ENCODE results near the gene PRRG4. TPM values are rescaled to one million over a fixed set of nuclear protein-coding genes. Genes with fewer than 3 reads are reported as not detected.

PRRG4 gene
- total and polyA plus RNA-seq, 2 of the 4 experiments (the other 2 are of a cell fraction) = not detected

DNA sequence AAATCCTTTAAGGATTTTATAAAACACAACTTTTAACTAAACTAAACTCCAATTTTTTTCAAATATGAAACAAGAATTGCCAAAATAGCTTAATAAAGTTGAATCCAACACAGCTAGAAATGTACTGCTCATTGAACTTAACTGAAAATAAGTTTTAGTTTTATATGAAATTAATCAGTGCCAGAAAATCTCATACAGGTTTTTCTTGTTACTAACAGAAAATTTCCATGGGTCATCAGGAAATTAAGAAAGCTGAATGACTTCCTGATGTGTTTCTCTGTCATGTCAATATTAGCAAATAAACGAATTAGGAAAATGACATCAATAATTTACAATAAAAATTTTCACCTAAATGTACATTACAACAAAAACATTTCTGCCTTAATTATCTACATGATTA is 38.8 kb upstream of the PRRG4 start:
- H3K4me1 ChIP-seq (ENCODE audit: control insufficient read depth, insufficient read depth, low read length) = no peaks in the 10 kb centered on the region
- peaks cover 2% of the 10 kb centered on the region; the same call in 1 of the 2 replicates for H3K27me3 ChIP-seq (ENCODE audit: control insufficient read depth, insufficient read depth, low read length)
- no peak overlapping the region for H3K56ac ChIP-seq (ENCODE audit: extremely low read depth, insufficient read depth, low read length)
- no peaks in the 10 kb centered on the region for H3K79me1 ChIP-seq (ENCODE audit: low read depth in 1 of 2, low read length in 2 of 2)
- H2AK9ac ChIP-seq (replicated peaks; ENCODE audit: low read depth, low read length, poor library complexity) = no peak overlapping the region
- no peak for DNase-seq
- H2BK20ac ChIP-seq (ENCODE audit: low read depth, low read length) = no peak overlapping the region
- POLR2A ChIA-PET (ENCODE audit: unreplicated experiment) = no interaction called here
- H4K8ac ChIP-seq (ENCODE audit: low read depth in 2 of 2, low read length in 2 of 2) = no peak overlapping the region
- H3K14ac ChIP-seq (replicated peaks; ENCODE audit: low read depth, low read length) = no peak overlapping the region
- no peak overlapping the region for H3K4me2 ChIP-seq (ENCODE audit: low read depth, low read length)
- no peak overlapping the region for H2BK120ac ChIP-seq (ENCODE audit: low read depth, low read length)
- dilution Hi-C loops (cut with HindIII; ENCODE audit: low sequenced_read_pairs, unreplicated experiment) (no loop called here), in situ Hi-C loops (cut with MboI; ENCODE audit: low sequenced_read_pairs) (no loop called here), intact Hi-C loops (cut with micrococcal nuclease) (loop anchor here (5.0 kb wide), 2 partner anchors 79 to 264 kb away; no protein-coding TSS in a partner anchor)
- H2AFZ ChIP-seq (replicated peaks; ENCODE audit: low read length, poor library complexity) = no peak overlapping the region
- CTCF ChIA-PET = no interaction called here
- no peak overlapping the region for H2AK5ac ChIP-seq (ENCODE audit: low read depth, low read length)
- no peak overlapping the region for H3K9ac ChIP-seq (ENCODE audit: low read depth, low read length)
- no peaks in the 10 kb centered on the region for H4K20me1 ChIP-seq (ENCODE audit: insufficient read depth, low read length)
- no peak overlapping the region for H4K5ac ChIP-seq (ENCODE audit: low read depth, low read length)
- no peak overlapping the region for H3K27ac ChIP-seq (ENCODE audit: insufficient read depth, low read length)
- BruUV-seq (replicated peaks) = no TSS peak
- no peak overlapping the region for H2BK15ac ChIP-seq (ENCODE audit: low read depth, low read length)
- no CpG with 5 or more reads among the region's 1 CpG for WGBS, 2 experiments (ENCODE audit: extremely low coverage in 2 of 2, insufficient read length in 1 of 2)
- H4K91ac ChIP-seq (ENCODE audit: insufficient read depth, low read depth, low read length) = no peak overlapping the region
- no peak overlapping the region for H3K18ac ChIP-seq (ENCODE audit: low read depth, low read length)
- TF ChIP-seq MXI1 (IDR thresholded peaks at IDR 0.05; ENCODE audit: borderline replicate concordance, low read depth, low read length) (no peak), FOS (IDR thresholded peaks at IDR 0.05; ENCODE audit: low read depth, low read length) (no peak), RCOR1 (IDR thresholded peaks at IDR 0.05; ENCODE audit: insufficient replicate concordance, low read length) (no peak), NFE2L2 (IDR thresholded peaks at IDR 0.05; ENCODE audit: low read depth, low read length) (no peak), MAFK (IDR thresholded peaks at IDR 0.05; ENCODE audit: low read depth, low read length) (no peak), POLR2A (IDR thresholded peaks at IDR 0.05; ENCODE audit: low read depth, low read length) (no peak), RFX5 (IDR thresholded peaks at IDR 0.05; ENCODE audit: low read depth, low read length) (no peak), RAD21 (IDR thresholded peaks at IDR 0.05; ENCODE audit: low read length) (no peak), CHD1 (IDR thresholded peaks at IDR 0.05; ENCODE audit: low read depth, low read length) (no peak), MAZ (IDR thresholded peaks at IDR 0.05; ENCODE audit: borderline replicate concordance, low read depth, low read length) (no peak), CEBPB (IDR thresholded peaks at IDR 0.05; ENCODE audit: low read depth, low read length) (no peak), BHLHE40 (IDR thresholded peaks at IDR 0.05; ENCODE audit: low read depth, low read length) (no peak), SMC3 (IDR thresholded peaks at IDR 0.05; ENCODE audit: low read depth, low read length) (no peak)
- TF ChIP-seq, protein P1, sequence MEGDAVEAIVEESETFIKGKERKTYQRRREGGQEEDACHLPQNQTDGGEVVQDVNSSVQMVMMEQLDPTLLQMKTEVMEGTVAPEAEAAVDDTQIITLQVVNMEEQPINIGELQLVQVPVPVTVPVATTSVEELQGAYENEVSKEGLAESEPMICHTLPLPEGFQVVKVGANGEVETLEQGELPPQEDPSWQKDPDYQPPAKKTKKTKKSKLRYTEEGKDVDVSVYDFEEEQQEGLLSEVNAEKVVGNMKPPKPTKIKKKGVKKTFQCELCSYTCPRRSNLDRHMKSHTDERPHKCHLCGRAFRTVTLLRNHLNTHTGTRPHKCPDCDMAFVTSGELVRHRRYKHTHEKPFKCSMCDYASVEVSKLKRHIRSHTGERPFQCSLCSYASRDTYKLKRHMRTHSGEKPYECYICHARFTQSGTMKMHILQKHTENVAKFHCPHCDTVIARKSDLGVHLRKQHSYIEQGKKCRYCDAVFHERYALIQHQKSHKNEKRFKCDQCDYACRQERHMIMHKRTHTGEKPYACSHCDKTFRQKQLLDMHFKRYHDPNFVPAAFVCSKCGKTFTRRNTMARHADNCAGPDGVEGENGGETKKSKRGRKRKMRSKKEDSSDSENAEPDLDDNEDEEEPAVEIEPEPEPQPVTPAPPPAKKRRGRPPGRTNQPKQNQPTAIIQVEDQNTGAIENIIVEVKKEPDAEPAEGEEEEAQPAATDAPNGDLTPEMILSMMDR (conservative IDR thresholded peaks at IDR 0.05; ENCODE audit: low read depth, low read length) = no peak
- TF ChIP-seq, protein P2, sequence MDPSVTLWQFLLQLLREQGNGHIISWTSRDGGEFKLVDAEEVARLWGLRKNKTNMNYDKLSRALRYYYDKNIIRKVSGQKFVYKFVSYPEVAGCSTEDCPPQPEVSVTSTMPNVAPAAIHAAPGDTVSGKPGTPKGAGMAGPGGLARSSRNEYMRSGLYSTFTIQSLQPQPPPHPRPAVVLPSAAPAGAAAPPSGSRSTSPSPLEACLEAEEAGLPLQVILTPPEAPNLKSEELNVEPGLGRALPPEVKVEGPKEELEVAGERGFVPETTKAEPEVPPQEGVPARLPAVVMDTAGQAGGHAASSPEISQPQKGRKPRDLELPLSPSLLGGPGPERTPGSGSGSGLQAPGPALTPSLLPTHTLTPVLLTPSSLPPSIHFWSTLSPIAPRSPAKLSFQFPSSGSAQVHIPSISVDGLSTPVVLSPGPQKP (IDR thresholded peaks at IDR 0.05; ENCODE audit: borderline replicate concordance, low read depth, low read length) = no peak
- TF ChIP-seq, protein P3, sequence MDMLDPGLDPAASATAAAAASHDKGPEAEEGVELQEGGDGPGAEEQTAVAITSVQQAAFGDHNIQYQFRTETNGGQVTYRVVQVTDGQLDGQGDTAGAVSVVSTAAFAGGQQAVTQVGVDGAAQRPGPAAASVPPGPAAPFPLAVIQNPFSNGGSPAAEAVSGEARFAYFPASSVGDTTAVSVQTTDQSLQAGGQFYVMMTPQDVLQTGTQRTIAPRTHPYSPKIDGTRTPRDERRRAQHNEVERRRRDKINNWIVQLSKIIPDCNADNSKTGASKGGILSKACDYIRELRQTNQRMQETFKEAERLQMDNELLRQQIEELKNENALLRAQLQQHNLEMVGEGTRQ (IDR thresholded peaks at IDR 0.05; ENCODE audit: low read depth, low read length) = no peak
- no peaks in the 10 kb centered on the region for H3K36me3 ChIP-seq (ENCODE audit: control insufficient read depth, insufficient read depth, low read length)
- ATAC-seq (ENCODE audit: low read depth) = no peak
- no peak overlapping the region for H3K4ac ChIP-seq (ENCODE audit: low read depth, low read length)
- no peaks in the 10 kb centered on the region for H3K9me1 ChIP-seq (ENCODE audit: insufficient read depth, low read length)
- no peak overlapping the region for H2BK5ac ChIP-seq (ENCODE audit: low read depth, low read length, poor library complexity, severe bottlenecking)
- no peak overlapping the region for H3K23ac ChIP-seq (ENCODE audit: low read depth, low read length)
- no peaks in the 10 kb centered on the region for H3K9me3 ChIP-seq (ENCODE audit: control insufficient read depth, insufficient read depth, low read length)
- no peak overlapping the region for H3K4me3 ChIP-seq (ENCODE audit: insufficient read depth, low read depth, low read length)

All from IMR-90 (cell line).